Osteocyte (in vitro differentiated cells): ENCODE results near the gene FKBP11. TPM values are rescaled to one million over a fixed set of nuclear protein-coding genes. Genes with fewer than 3 reads are reported as not detected.
A peak's percentile ranks its signal among the peaks of the same experiment; 100 is the strongest.

Experiments
- DNase-seq: peaks from one replicate; pipeline ENCODE4 v3.0.0; 2021; ENCODE audit warnings: mixed read lengths; ENCODE audit not compliant: unreplicated experiment; ENCODE audit errors: extremely low spot score
- H3K27ac Mint-ChIP-seq: one replicate; pipeline ENCODE4 v1.8.0; 2021; ENCODE audit warnings: mild to moderate bottlenecking, mixed read lengths; ENCODE audit not compliant: unreplicated experiment
- H3K27me3 Mint-ChIP-seq: one replicate; pipeline ENCODE4 v1.8.0; 2021; ENCODE audit warnings: mixed read lengths; ENCODE audit not compliant: unreplicated experiment
- H3K36me3 Mint-ChIP-seq: one replicate; pipeline ENCODE4 v1.8.0; 2021; ENCODE audit warnings: mixed read lengths; ENCODE audit not compliant: unreplicated experiment
- H3K4me1 Mint-ChIP-seq: one replicate; pipeline ENCODE4 v1.8.0; 2021; ENCODE audit warnings: mixed read lengths; ENCODE audit not compliant: unreplicated experiment
- H3K4me3 Mint-ChIP-seq: one replicate; pipeline ENCODE4 v1.8.0; 2021; ENCODE audit warnings: mild to moderate bottlenecking, moderate library complexity, mixed read lengths; ENCODE audit not compliant: unreplicated experiment
- H3K9me3 Mint-ChIP-seq: one replicate; pipeline ENCODE4 v1.8.0; 2021; ENCODE audit warnings: mixed read lengths; ENCODE audit not compliant: unreplicated experiment
- total RNA-seq: library from RNA; stranded (reverse); gene quantifications from 2 replicates; pipeline ENCODE4 v1.2.1, GENCODE V29; 2021
- TF ChIP-seq, protein P1 (sequence below): fragments of 200-600 bp; sonication (generic); IDR thresholded peaks from 2 replicates; pipeline ENCODE4 v1.5.0; 2021; ENCODE audit warnings: antibody characterized with exemption, mild to moderate bottlenecking, moderate library complexity

The FKBP11 gene
- total RNA-seq, 1 donor from 2014 or later = 16.4 TPM

DNA sequence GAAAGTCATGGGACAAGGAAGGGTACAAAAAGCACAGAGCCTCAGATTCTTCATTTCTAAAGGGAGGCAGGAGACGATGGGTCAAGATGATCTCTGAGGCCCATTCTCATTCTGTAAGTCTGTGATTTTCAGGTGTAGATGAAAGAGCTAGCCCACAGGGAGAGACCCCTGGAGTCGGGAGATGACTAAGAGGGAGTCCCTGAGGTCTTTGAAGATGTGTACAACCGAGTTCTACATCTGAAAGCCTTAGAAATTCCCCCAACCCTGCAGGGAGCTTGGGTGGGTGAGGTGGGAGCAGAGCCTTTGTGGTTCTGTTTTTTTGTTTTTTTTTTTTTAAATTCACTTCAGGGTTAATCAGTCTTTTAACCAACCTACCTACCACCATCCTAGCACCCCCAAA lies 43.2 kb upstream of the FKBP11 start:
- Mint-ChIP-seq H3K36me3 (no peaks in the 10 kb centered on the region), H3K9me3 (no peaks in the 10 kb centered on the region), H3K4me3 (no peak overlapping the region), H3K27me3 (peaks cover 58% of the 10 kb centered on the region), H3K4me1 (peaks cover 21% of the 10 kb centered on the region), H3K27ac (no peak overlapping the region)
- TF ChIP-seq, protein P1, sequence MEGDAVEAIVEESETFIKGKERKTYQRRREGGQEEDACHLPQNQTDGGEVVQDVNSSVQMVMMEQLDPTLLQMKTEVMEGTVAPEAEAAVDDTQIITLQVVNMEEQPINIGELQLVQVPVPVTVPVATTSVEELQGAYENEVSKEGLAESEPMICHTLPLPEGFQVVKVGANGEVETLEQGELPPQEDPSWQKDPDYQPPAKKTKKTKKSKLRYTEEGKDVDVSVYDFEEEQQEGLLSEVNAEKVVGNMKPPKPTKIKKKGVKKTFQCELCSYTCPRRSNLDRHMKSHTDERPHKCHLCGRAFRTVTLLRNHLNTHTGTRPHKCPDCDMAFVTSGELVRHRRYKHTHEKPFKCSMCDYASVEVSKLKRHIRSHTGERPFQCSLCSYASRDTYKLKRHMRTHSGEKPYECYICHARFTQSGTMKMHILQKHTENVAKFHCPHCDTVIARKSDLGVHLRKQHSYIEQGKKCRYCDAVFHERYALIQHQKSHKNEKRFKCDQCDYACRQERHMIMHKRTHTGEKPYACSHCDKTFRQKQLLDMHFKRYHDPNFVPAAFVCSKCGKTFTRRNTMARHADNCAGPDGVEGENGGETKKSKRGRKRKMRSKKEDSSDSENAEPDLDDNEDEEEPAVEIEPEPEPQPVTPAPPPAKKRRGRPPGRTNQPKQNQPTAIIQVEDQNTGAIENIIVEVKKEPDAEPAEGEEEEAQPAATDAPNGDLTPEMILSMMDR = no peak
- no peak for DNase-seq

DNA sequence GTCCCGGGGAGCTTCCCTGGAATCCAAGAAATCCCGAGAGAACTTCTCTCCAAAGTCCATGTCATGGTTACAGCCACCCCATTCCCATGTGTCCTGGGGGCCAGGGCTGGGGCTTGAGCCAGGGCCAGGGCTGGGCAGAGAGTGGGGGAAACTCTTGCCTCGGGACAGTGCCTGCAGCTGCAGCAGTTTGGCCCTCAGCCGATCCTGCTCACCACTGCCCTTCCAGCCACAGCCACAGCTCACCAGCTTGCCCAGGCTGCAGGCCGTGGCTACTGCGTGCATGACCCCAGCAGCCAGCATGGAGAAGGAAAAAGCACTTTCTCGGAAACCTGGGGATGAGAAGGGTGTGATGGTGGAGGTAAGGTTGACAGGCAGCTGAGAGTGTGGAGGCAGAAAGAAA lies 42.7 kb upstream of the FKBP11 start:
- TF ChIP-seq, protein P1 = no peak
- H3K27ac Mint-ChIP-seq = no peak overlapping the region
- H3K36me3 Mint-ChIP-seq = no peaks in the 10 kb centered on the region
- no peak overlapping the region for H3K4me3 Mint-ChIP-seq
- H3K27me3 Mint-ChIP-seq = peaks cover 53% of the 10 kb centered on the region
- H3K9me3 Mint-ChIP-seq = no peaks in the 10 kb centered on the region
- H3K4me1 Mint-ChIP-seq = peaks cover 21% of the 10 kb centered on the region
- no peak for DNase-seq

DNA sequence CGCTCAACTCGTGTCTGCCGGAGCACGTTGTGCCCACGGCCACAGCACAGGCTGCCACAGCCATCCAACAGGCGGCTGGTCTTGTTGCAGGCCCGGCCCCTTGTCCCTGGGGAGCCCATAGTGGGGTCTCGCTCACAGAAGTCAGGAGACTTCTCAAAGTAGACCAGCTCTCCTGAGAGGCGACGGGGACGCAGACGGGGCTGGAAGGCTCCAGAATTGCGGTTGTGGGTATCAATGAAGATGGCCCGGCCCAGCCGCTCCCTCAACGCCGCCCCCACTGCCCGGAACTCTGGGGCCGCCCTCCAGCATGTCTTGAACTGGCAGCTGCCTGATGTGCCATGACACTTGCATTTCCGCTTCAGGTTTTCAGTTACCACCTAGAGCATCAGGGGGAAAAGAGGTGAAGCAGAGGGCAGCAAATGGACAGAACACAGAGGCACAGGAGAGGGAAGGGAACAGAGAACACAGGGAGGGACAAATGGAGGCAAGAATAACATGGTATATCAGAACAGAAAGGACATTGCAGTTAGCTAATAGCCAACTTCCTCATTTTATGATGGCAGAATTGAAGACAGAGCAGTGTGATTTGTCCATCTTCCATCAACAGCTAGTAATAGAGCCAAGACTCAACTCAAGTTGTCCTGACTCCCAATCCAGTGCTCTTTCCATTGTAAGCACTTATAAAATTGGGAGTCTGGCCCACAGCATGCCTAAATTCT lies 41.0 kb upstream of the FKBP11 start:
- Mint-ChIP-seq H3K4me1 (peaks cover 16% of the 10 kb centered on the region), H3K36me3 (no peaks in the 10 kb centered on the region), H3K9me3 (no peaks in the 10 kb centered on the region), H3K27ac (no peak overlapping the region), H3K27me3 (peaks cover 42% of the 10 kb centered on the region), H3K4me3 (no peak overlapping the region)
- no peak for DNase-seq
- TF ChIP-seq, protein P1 = no peak

DNA sequence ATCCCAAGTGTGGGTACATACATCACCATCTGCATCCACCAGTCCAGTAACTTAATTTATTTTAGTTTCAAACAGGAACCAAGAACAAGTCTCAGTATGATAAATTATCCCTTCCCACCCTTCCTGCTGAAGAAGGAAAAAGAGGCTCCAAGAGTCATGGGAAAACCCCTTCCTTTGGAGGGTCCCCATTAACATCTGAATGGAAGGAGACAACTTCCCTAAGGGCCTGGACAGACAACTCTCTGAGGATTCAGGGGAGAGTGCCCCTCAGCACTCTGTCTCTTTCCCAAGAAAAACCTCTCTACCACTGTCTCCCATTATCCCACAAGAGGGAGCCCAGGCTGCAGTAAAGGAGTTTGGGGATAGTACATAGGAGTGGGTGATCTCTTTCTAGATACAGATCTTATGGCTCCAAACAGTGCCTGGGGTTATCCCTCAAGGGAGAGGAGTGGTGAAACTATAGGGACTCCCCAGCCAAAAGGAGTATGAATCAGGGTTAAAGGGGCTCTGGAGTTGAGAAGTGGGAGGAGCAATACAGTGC lies 40.1 kb upstream of the FKBP11 start:
- no peak overlapping the region for H3K27ac Mint-ChIP-seq

DNA sequence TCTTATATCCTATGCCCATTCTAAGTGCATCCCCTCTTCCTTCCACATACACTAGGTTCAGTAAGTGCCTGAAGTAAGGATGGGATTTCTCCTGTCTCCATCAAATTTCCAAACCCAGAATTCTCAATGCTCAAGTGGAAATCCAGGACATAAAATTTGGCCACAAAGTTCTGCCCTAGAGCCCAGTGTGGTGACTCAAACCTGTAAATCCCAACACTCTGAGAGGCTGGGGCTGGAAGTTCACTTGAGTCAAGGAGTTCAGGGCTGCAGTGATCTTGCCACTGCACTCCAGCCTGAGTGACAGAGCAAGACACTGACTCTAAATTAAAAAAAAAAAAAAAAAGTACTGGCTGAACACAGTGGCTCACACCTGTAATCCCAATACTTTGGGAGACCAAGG lies 36.5 kb upstream of the FKBP11 start:
- H3K36me3 Mint-ChIP-seq = no peaks in the 10 kb centered on the region
- DNase-seq = no peak
- peaks cover 6% of the 10 kb centered on the region for H3K4me1 Mint-ChIP-seq
- TF ChIP-seq, protein P1 = no peak
- no peak overlapping the region for H3K27ac Mint-ChIP-seq
- no peaks in the 10 kb centered on the region for H3K9me3 Mint-ChIP-seq
- H3K27me3 Mint-ChIP-seq = peaks cover 33% of the 10 kb centered on the region
- no peak overlapping the region for H3K4me3 Mint-ChIP-seq

More for the DNA sequence above, 40.1 kb upstream of the FKBP11 start:
- Mint-ChIP-seq H3K27me3 (peaks cover 40% of the 10 kb centered on the region), H3K4me1 (peaks cover 7% of the 10 kb centered on the region), H3K4me3 (no peak overlapping the region), H3K9me3 (no peaks in the 10 kb centered on the region), H3K36me3 (no peaks in the 10 kb centered on the region)
- DNase-seq = no peak
- TF ChIP-seq, protein P1 = peak; percentile 53
